Subcutaneous abdominal adipose tissue (tissue), 5 donors: ENCODE results near the gene SETD5.

Experiments
- H3K27ac ChIP-seq: one replicate; pipeline ENCODE4 v1.7.0; 2013; ENCODE audit warnings: low read depth, mild to moderate bottlenecking, inconsistent platforms, low read length, moderate library complexity
- H3K27me3 ChIP-seq, 5 donors: one replicate each; pipeline ENCODE4 v1.7.0; 2013; ENCODE audit warnings: low read length in 5 of 5, inconsistent platforms in 1 of 5; ENCODE audit not compliant: control insufficient read depth in 5 of 5, insufficient read depth in 4 of 5
- H3K36me3 ChIP-seq, 5 donors: one replicate each; pipeline ENCODE4 v1.7.0; 2013; ENCODE audit warnings: low read length in 5 of 5; ENCODE audit not compliant: control insufficient read depth in 5 of 5, insufficient read depth in 5 of 5
- H3K4me1 ChIP-seq, 5 donors: one replicate each; pipeline ENCODE4 v1.7.0; 2013; ENCODE audit warnings: low read length in 5 of 5, mild to moderate bottlenecking in 3 of 5, moderate library complexity in 1 of 5; ENCODE audit not compliant: control insufficient read depth in 5 of 5, insufficient read depth in 5 of 5
- H3K4me3 ChIP-seq, 5 donors: one replicate each; pipeline ENCODE4 v1.7.0; 2013; ENCODE audit warnings: low read length in 5 of 5, low read depth in 1 of 5
- H3K9ac ChIP-seq, 5 donors: one replicate each; pipeline ENCODE4 v1.7.0; 2013; ENCODE audit warnings: low read length in 5 of 5, mild to moderate bottlenecking in 4 of 5, moderate library complexity in 3 of 5
- H3K9me3 ChIP-seq, 5 donors: one replicate each; pipeline ENCODE4 v1.7.0; 2013; ENCODE audit warnings: low read length in 5 of 5; ENCODE audit not compliant: control insufficient read depth in 5 of 5
- donor health status: healthy.
- donor health status: healthy.
- donor health status: healthy.
- donor health status: healthy.
- donor health status: healthy.

The SETD5 gene, protein sequence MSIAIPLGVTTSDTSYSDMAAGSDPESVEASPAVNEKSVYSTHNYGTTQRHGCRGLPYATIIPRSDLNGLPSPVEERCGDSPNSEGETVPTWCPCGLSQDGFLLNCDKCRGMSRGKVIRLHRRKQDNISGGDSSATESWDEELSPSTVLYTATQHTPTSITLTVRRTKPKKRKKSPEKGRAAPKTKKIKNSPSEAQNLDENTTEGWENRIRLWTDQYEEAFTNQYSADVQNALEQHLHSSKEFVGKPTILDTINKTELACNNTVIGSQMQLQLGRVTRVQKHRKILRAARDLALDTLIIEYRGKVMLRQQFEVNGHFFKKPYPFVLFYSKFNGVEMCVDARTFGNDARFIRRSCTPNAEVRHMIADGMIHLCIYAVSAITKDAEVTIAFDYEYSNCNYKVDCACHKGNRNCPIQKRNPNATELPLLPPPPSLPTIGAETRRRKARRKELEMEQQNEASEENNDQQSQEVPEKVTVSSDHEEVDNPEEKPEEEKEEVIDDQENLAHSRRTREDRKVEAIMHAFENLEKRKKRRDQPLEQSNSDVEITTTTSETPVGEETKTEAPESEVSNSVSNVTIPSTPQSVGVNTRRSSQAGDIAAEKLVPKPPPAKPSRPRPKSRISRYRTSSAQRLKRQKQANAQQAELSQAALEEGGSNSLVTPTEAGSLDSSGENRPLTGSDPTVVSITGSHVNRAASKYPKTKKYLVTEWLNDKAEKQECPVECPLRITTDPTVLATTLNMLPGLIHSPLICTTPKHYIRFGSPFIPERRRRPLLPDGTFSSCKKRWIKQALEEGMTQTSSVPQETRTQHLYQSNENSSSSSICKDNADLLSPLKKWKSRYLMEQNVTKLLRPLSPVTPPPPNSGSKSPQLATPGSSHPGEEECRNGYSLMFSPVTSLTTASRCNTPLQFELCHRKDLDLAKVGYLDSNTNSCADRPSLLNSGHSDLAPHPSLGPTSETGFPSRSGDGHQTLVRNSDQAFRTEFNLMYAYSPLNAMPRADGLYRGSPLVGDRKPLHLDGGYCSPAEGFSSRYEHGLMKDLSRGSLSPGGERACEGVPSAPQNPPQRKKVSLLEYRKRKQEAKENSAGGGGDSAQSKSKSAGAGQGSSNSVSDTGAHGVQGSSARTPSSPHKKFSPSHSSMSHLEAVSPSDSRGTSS (N-terminal part only)

GRCh38 chr3:9397332-9397905 is at the start of gene SETD5:
SETD5 (plus strand) TSS chr3:9397615; CDS start chr3:9428939, 31,324 bp downstream.
- no peaks in the 10 kb centered on the region for H3K9me3 ChIP-seq
- peak within 1 kb of the TSS; percentile 88 to 98 (median 92) for H3K4me3 ChIP-seq
- H3K9ac ChIP-seq, result peak within 1 kb of the TSS; percentile 94 to 100 (median 100)
- H3K27ac ChIP-seq, result peak within 1 kb of the TSS; percentile 99
- peaks cover 17 to 67% (median 64%) of the 10 kb centered on the region in 5 donors for H3K4me1 ChIP-seq
- H3K27me3 ChIP-seq, result peaks cover 0 to 4% (median 0%) of the 10 kb centered on the region in 5 donors
- peaks cover 5 to 14% (median 7%) of the 10 kb centered on the region in 5 donors for H3K36me3 ChIP-seq

- H3K4me3 ChIP-seq, result no peak overlapping the region
- peaks cover 0 to 8% (median 1%) of the 10 kb centered on the region in 5 donors for H3K4me1 ChIP-seq
- no peaks in the 10 kb centered on the region for H3K27me3 ChIP-seq
- H3K36me3 ChIP-seq, result peaks cover 0 to 3% (median 0%) of the 10 kb centered on the region in 5 donors
- no peak overlapping the region for H3K27ac ChIP-seq
- H3K9ac ChIP-seq, result no peak overlapping the region
- H3K9me3 ChIP-seq, result no peaks in the 10 kb centered on the region
Measured at GRCh38 chr3:9347887-9348286, 49.5 kb upstream of the SETD5 start.

GRCh38 chr3:9349321-9350117 is 47.9 kb upstream of the SETD5 start:
- Histone ChIP-seq H3K27me3 (no peaks in the 10 kb centered on the region), H3K27ac (no peak overlapping the region), H3K4me3 (no peak overlapping the region)

DNA sequence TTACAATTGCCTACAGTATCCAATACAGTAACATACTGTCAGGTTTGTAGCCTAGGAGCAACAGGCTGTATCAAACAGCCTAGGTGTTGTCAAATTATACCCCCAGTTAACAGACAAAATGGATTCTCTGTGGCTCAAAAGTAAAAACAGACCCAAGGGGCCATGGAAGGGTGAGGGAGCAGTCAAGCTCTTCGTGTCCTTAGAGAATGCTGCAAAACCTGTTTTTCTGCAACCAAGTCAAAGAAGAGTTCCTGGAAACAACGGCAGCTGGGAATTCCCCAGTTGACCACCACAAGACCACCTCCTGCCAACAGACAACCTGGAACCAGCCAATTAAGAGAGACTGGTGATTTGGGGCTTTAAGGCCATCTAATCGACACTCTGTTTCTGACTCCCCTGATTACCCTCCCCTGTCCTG is 45.7 kb upstream of the SETD5 start:
- Histone ChIP-seq H3K9ac (no peak overlapping the region), H3K27me3 (no peaks in the 10 kb centered on the region), H3K4me1 (peaks cover 0 to 14% (median 3%) of the 10 kb centered on the region in 5 donors), H3K36me3 (peaks cover 0 to 3% (median 0%) of the 10 kb centered on the region in 5 donors), H3K9me3 (no peaks in the 10 kb centered on the region), H3K27ac (no peak overlapping the region), H3K4me3 (no peak overlapping the region)

More at GRCh38 chr3:9349321-9350117, 47.9 kb upstream of the SETD5 start:
- Histone ChIP-seq H3K36me3 (peaks cover 0 to 3% (median 0%) of the 10 kb centered on the region in 5 donors), H3K9ac (peak overlapping the region in 1 of 5 donors; percentile 47), H3K4me1 (peaks cover 0 to 14% (median 3%) of the 10 kb centered on the region in 5 donors), H3K9me3 (no peaks in the 10 kb centered on the region)

DNA sequence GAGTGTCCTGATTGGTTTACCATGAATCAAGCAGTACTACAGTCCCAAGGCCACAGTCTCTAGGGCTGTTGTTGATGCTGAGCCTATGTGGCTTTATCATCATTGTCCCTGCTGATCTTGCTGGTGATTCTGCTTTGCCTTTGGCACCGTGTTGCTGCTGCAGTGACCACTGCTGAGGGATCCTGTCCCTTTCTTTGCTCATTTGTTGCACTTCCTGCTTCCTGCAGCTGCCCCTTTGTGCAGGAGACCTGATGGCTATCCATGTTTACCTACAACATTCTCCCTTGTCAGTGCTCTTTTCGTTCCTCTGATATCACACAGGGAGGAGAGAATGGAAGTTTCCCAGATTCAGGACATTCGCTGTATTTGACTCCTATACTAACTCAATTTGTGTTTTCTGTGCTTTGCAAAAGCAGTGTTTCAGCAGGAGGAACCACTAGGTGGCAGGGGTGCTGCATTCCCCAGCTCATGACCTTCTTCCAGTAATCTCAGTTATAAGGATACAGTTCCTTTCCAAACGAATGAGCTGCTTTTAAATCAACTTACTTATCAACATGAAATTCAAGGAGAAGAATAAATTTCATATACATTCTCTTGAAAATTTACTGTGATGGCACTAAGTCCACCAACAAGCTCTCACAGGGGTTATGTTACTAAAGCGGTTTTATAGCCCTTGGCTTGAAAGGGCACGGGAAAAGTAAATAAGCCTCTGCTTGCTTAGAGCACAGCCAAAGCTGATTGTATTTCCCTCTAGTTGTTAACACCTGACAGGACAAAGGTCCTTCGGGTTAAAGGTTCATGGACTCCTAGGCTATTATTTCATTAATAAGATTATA is 44.3 kb upstream of the SETD5 start:
- Histone ChIP-seq H3K4me3 (no peak overlapping the region), H3K9ac (no peak overlapping the region), H3K36me3 (peaks cover 0 to 3% (median 0%) of the 10 kb centered on the region in 5 donors), H3K27me3 (no peaks in the 10 kb centered on the region), H3K27ac (no peak overlapping the region), H3K4me1 (peaks cover 0 to 14% (median 3%) of the 10 kb centered on the region in 5 donors), H3K9me3 (no peaks in the 10 kb centered on the region)

- Histone ChIP-seq H3K27ac (no peak overlapping the region), H3K9ac (no peak overlapping the region), H3K27me3 (no peaks in the 10 kb centered on the region), H3K4me3 (peak overlapping the region in 1 of 5 donors; percentile 76), H3K4me1 (peaks cover 0 to 16% (median 13%) of the 10 kb centered on the region in 5 donors), H3K36me3 (peaks cover 7 to 19% (median 13%) of the 10 kb centered on the region in 5 donors), H3K9me3 (no peaks in the 10 kb centered on the region)
Measured at GRCh38 chr3:9361691-9362388, 35.6 kb upstream of the SETD5 start.

- Histone ChIP-seq H3K9ac (peak within 1 kb of the TSS; percentile 81 to 94 (median 92)), H3K27me3 (no peaks in the 10 kb centered on the region), H3K36me3 (peaks cover 14 to 25% (median 21%) of the 10 kb centered on the region in 5 donors), H3K9me3 (no peaks in the 10 kb centered on the region), H3K4me1 (peaks cover 0 to 16% (median 13%) of the 10 kb centered on the region in 5 donors), H3K27ac (peak within 1 kb of the TSS; percentile 94), H3K4me3 (peak within 1 kb of the TSS; percentile 90 to 94 (median 91))
Measured at GRCh38 chr3:9362731-9363530, 34.5 kb upstream of the SETD5 start, which contains the start of gene THUMPD3. THUMPD3 (plus strand) TSS chr3:9363054; CDS start chr3:9365069, 2,015 bp downstream.
